Glomerular endothelial cell (primary cell): Measurements from ENCODE around the gene POU6F2. TPM values are rescaled to one million over a fixed set of nuclear protein-coding genes. Genes with fewer than 3 reads are reported as not detected.

Experiments used
- DNase-seq: peaks from one replicate; pipeline ENCODE4 v3.0.0-alpha.2; 2011; ENCODE audit warnings: low read depth, low spot score; ENCODE audit errors: extremely low read depth
- total RNA-seq: library from RNA; depleted of rRNA; stranded (reverse); fragments of >200 nt; gene quantifications from 2 replicates; pipeline ENCODE4 v1.2.3, GENCODE V29; 2015

POU6F2 gene
- total RNA-seq, 1 donor from 2014 or later = not detected

GRCh38 chr7:39102234-39102633 lies 124.5 kb downstream of the POU6F2 start:
- DNase-seq = no peak

GRCh38 chr7:39105720-39106119 lies 128.0 kb downstream of the POU6F2 start:
- no peak for DNase-seq

GRCh38 chr7:39125846-39126245 lies 148.1 kb downstream of the POU6F2 start:
- DNase-seq = no peak

GRCh38 chr7:39127058-39127457 lies 149.3 kb downstream of the POU6F2 start:
- no peak for DNase-seq

- DNase-seq = no peak
Observed at GRCh38 chr7:39128287-39128843, 150.7 kb downstream of the POU6F2 start.

GRCh38 chr7:39130274-39130673 lies 152.6 kb downstream of the POU6F2 start:
- DNase-seq = no peak

- DNase-seq = no peak
Observed at GRCh38 chr7:39130857-39131526, 153.3 kb downstream of the POU6F2 start.

- no peak for DNase-seq
Observed at GRCh38 chr7:39132306-39132705, 154.6 kb downstream of the POU6F2 start.

- DNase-seq = no peak
Observed at GRCh38 chr7:39133088-39133487, 155.4 kb downstream of the POU6F2 start.

GRCh38 chr7:39137480-39137879 lies 159.8 kb downstream of the POU6F2 start:
- DNase-seq = no peak

- no peak for DNase-seq
Observed at GRCh38 chr7:39142750-39143149, 165.0 kb downstream of the POU6F2 start.

- no peak for DNase-seq
Observed at GRCh38 chr7:39144420-39144819, 166.7 kb downstream of the POU6F2 start.

GRCh38 chr7:39145283-39145682 lies 167.6 kb downstream of the POU6F2 start:
- no peak for DNase-seq

- no peak for DNase-seq
Observed at GRCh38 chr7:39145935-39146334, 168.2 kb downstream of the POU6F2 start.

- no peak for DNase-seq
Observed at GRCh38 chr7:39152701-39153100, 175.0 kb downstream of the POU6F2 start.

GRCh38 chr7:39153113-39153512 lies 175.4 kb downstream of the POU6F2 start:
- no peak for DNase-seq

- no peak for DNase-seq
Observed at GRCh38 chr7:39153647-39154046, 175.9 kb downstream of the POU6F2 start.

- no peak for DNase-seq
Observed at GRCh38 chr7:39154815-39155214, 177.1 kb downstream of the POU6F2 start.

- DNase-seq = no peak
Observed at GRCh38 chr7:39158367-39158766, 180.7 kb downstream of the POU6F2 start.

GRCh38 chr7:39161903-39162302 lies 184.2 kb downstream of the POU6F2 start:
- no peak for DNase-seq

- no peak for DNase-seq
Observed at GRCh38 chr7:39164887-39165286, 187.2 kb downstream of the POU6F2 start.

- DNase-seq = no peak
Observed at GRCh38 chr7:39168403-39169098, 190.8 kb downstream of the POU6F2 start.
